ENCODE results near the gene NR2F2.

NR2F2 gene

DNA sequence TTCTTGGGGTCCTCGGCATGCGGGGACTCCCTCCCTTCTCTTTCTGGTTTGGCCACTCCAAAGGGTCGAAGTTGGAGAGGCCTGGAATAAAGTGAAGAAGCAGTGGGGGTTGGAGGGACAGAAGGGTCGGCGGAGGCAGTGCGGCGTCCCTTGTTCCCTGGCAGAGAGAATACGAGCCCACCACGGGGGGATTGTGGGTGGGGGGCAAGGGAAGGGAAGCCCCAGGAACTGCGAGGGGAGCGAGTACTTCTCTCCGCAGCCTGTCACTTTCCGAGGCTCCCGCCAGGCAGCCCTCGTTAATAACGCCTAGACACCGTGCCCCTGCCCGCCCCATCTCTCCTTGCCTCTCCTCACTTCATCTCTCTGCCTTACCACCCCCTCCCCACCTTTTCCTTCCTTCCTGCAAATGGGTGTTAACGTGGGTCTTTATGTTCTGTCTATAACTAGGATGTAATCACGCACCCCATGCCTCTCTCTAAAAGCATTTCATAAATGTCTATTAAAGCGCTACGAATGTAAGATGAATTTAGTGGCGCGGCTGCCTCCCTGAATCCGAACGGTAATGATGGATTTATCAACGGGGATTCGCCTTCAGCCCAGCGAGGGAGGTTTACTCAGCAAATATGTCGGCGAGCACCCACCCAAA, 13.7 kb downstream of the NR2F2 start:
- DNase-seq, result no peak

GRCh38 chr15:96344706-96345559, 14.4 kb downstream of the NR2F2 start:
- no peak for DNase-seq

GRCh38 chr15:96345560-96346399, 15.3 kb downstream of the NR2F2 start:
- no peak for DNase-seq

DNA sequence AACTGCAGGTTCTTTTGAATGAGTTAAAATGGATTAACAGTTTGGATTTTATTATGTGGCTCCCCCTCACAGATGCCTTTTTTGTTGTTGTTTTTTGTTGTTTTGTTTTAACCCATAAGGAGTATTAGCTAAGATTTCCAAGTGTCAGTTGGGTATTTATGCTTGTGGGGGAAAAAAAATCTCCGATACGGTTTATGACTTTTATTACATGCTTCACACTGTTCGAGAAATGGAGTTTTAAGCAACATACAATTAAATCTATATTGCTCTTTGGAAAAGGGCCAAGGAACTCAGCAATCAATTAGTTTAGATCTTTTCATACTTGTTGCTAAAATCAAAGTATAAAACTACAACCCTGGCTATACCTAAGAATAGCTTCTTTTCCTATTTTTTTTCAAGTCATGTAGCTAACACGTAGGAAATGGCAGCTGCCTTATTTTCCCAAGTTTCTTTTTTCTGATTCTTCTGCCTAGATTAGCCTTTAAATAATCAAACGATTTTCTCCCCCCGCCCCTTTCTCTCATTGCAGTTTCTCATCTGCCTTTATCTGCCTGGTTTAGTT, 16.0 kb downstream of the NR2F2 start:
- no peak for DNase-seq

DNA sequence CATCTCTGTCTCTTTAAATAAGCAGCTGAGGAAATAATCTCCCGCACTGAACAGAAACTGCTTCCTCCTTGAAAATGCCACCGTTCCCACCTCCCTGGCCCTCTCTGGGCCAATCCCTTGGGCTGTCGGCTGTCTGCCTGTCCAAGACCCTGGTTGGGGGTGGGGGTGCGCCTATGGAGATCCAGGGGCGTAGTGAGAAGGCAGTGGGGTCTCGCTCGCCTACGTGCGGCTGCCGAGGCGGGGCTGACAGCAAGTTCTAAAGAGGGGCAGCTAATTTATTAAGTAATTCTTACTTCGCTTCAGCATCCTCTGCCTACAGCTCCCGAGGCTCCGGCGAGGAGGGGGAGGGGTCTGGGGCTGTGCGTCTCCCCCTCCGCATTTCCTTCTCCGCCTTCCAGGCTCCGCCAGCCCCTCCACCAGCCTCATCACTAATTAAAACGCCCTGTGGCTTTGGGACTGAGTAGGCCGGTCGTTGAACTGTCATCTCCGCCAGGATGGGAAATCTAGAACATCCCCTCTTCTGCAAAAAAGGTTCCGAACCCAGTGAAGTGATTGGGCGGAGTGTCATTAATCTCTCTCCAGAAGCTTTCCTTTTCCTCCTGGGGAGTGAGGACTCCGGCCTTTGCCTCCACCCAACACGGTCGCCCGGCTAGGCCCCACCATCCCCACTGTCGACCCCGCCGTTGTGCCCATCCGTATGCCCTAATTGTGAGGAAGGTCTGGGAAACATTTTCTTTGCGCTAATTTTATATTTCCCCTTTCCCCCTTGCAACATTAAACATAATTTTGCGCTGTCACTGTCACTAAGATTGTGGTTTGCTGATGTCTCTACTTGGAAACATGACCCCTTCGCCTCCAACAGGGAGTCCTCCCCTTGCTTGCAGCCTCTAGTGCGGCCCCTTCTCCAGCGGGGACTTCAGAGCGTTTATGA, 16.9 kb downstream of the NR2F2 start:
- no peak for DNase-seq

DNA sequence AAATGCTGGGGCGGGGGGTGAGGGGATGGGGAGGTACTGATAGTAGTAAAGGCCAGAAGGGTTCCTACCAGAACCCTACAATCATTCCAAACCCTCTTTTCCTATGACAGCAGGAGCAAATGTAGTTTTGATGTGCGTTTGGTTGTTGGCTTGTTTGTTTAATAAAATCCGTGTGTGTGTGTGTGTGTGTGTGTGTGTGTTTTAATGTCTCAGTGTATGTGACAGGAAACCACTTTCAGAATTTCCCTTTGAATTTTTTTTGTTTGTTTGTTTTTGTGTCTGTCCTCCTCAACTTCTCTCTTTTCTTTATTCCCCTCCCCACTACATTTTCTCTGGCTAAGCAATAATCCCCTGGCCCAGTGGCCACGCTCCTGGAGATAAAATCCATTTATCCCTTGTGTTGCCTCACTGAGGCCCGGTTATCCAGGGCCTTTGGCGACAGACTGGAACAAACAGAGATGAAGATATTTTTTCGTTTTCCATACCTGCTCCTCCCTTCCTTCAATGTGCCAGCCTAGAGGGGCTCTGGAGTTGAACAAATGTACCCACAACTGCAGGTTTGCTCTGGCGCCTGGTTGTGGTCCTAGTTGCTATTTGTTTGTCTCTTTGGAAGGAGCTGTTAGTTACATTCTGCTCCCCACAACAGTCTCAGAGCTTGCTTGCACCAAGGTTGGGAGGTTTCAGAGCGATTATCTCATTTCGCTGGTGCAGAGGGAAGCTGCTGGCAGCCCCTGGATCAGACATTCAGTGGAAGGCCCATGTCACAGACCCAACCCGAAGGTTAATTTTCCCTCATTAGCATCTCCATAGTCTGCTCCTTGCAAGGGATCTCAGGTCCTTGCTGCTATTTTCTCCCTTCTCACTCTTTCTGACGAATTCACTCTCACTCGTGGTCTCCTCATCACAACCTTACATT, 17.9 kb downstream of the NR2F2 start:
- DNase-seq, result no peak

DNA sequence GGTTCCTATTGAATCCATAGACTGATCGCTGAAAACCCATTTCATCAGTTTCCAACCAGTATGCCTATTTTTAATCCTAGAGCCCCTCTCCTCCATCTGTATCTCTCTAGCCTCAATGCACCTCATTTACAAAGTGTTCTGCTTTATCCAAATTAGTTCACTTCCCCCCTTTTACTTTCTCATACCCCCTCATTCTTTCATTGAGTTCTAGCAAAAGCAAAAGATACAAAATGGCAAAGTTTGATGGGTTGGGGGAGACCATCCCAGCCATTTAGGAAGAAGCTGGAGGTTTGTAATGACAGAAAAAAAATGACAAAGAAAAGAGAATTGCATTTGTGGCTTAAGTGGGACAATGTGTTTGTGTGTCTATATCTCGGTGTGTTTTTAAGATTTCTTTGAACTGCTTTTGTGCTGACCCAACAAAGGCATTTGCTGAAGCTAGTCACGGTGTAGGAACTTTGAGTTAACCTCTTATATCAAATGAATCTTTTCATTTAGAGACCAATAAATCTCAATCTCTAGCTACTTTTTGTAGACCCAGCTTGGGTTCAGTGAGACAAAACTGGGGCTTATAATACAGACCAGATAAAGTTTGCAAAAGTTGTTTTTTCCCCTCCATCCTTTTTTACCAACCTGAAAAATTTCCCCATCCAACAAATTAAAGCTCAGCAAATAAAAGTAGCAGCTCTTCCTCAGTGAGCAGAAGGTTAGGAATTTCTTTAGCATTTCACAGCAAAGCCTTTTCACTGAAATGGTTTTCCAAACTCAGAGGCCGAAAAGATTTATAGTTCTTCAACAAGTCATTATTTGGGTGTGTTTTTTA, 18.7 kb downstream of the NR2F2 start:
- no peak for DNase-seq

GRCh38 chr15:96349857-96350720, 19.6 kb downstream of the NR2F2 start:
- no peak for DNase-seq

- no peak for DNase-seq
These were observed 20.6 kb downstream of the NR2F2 start for GRCh38 chr15:96350934-96351724.

GRCh38 chr15:96351761-96352603, 21.5 kb downstream of the NR2F2 start:
- no peak for DNase-seq

- DNase-seq, result no peak
These were observed 22.3 kb downstream of the NR2F2 start for GRCh38 chr15:96352604-96353405.

DNA sequence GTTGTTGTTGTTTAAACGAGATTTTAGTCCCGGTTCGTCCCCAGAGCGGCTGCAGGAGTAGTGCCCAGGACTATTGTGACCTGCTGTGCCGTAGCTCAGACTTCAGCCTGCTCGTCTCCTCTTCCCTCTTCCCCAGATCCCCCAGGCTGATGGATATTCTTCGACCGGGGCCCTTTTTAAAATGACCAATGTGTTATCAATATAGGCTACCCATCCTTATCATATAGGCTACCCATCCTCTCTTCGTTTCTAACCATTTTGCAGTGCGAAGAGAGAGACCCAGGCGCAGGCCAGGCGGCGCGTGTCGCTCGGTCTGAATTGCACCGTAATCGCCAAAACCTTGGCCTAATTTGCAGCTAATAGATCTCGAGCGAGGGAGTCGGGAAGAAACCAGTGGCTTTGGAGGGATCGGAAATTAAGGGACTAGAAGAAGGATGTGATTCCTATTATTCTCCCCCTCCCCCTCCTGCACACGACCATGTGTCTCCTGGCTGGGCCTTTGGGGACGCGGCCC, 23.0 kb downstream of the NR2F2 start:
- no peak for DNase-seq

- DNase-seq, result no peak
These were observed 23.6 kb downstream of the NR2F2 start for GRCh38 chr15:96353930-96354730.

- DNase-seq, result no peak
These were observed 24.4 kb downstream of the NR2F2 start for GRCh38 chr15:96354731-96355567.

Measured in CD4-positive, alpha-beta T cell treated with Interleukin-15 for 1 hour (primary cell).